Ovary (tissue), 3 donors: ENCODE data around the gene ENTPD2.

ENCODE experiments used
- POLR2A ChIP-seq: fragments of 450-650 bp; IDR thresholded peaks from one replicate; pipeline ENCODE4 v1.6.1; 2017; ENCODE audit warnings: antibody characterized with exemption, mild to moderate bottlenecking, moderate library complexity
- TF ChIP-seq, protein P1 (sequence below), 3 donors: fragments of 450-650 bp in 2 of 3; fragments of 200-600 bp in 1 of 3; IDR thresholded peaks; one replicate each; pipeline versions ENCODE4 v1.5.1 to v1.8.0; 2016 to 2022; ENCODE audit warnings: antibody characterized with exemption in 3 of 3, mild to moderate bottlenecking in 1 of 3
- donor health status: DM: no; HTN: no; CAD: no.

DNA sequence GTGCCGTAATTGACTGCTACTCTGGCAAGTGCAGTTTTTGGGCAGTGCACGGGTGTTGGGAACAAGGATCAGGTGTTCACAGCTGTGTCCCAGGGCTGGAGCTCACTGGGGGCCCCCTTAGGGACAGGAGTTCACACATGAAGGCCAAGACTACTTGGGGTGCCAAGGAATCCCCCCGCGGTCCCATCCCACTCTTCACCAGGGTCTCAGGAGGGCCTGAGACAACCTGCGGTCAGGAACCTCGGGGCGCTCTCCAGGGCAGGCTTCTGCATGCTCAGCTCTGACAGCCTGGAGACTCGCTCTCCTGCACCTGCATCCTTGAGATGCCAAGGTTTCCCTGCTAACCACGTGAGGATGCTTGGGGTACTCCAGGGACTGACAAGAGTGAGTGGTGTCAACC, 30.7 kb upstream of the ENTPD2 start:
- TF ChIP-seq POLR2A, result no peak
- TF ChIP-seq, protein P1, sequence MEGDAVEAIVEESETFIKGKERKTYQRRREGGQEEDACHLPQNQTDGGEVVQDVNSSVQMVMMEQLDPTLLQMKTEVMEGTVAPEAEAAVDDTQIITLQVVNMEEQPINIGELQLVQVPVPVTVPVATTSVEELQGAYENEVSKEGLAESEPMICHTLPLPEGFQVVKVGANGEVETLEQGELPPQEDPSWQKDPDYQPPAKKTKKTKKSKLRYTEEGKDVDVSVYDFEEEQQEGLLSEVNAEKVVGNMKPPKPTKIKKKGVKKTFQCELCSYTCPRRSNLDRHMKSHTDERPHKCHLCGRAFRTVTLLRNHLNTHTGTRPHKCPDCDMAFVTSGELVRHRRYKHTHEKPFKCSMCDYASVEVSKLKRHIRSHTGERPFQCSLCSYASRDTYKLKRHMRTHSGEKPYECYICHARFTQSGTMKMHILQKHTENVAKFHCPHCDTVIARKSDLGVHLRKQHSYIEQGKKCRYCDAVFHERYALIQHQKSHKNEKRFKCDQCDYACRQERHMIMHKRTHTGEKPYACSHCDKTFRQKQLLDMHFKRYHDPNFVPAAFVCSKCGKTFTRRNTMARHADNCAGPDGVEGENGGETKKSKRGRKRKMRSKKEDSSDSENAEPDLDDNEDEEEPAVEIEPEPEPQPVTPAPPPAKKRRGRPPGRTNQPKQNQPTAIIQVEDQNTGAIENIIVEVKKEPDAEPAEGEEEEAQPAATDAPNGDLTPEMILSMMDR (IDR thresholded peaks at IDR 0.05), result no peak
